GM19395 (cell line): ENCODE results near the gene LGMN.
"Not testable (repeated sequence)": the region's sequence is repeated elsewhere in the genome, so short reads cannot be mapped to it uniquely, and the experiment has no call there.

Experiments
- ATAC-seq: cut with Tn5 transposase; IDR thresholded peaks from one replicate; pipeline ENCODE4 v1.9.1; 2021; ENCODE audit warnings: mild to moderate bottlenecking, moderate library complexity; ENCODE audit not compliant: unreplicated experiment

Gene LGMN

GRCh38 chr14:92763666-92764631 is 15.5 kb upstream of the LGMN start:
- ATAC-seq: not testable (repeated sequence)

GRCh38 chr14:92760524-92760805 is 12.0 kb upstream of the LGMN start:
- ATAC-seq: no peak

GRCh38 chr14:92759679-92760523 is 11.5 kb upstream of the LGMN start:
- no peak for ATAC-seq

GRCh38 chr14:92759300-92759678 is 10.9 kb upstream of the LGMN start:
- ATAC-seq: no peak

GRCh38 chr14:92756446-92756845 is 8.0 kb upstream of the LGMN start:
- ATAC-seq: no peak

GRCh38 chr14:92755495-92755894 is 7.1 kb upstream of the LGMN start:
- no peak for ATAC-seq

GRCh38 chr14:92754966-92755365 is 6.5 kb upstream of the LGMN start:
- no peak for ATAC-seq

- no peak for ATAC-seq
These were observed 4.8 kb upstream of the LGMN start for GRCh38 chr14:92753250-92753649.

GRCh38 chr14:92751819-92752218 is 3.4 kb upstream of the LGMN start:
- no peak for ATAC-seq

- ATAC-seq: peak; percentile 37
These were observed 2.6 kb upstream of the LGMN start for GRCh38 chr14:92750994-92751400.

- ATAC-seq: not testable (repeated sequence)
These were observed 1.8 kb upstream of the LGMN start for GRCh38 chr14:92750222-92750728.

GRCh38 chr14:92747701-92748258 is 647 bp downstream of the LGMN start:
- no peak for ATAC-seq

GRCh38 chr14:92744198-92744597 is 4.2 kb downstream of the LGMN start:
- no peak for ATAC-seq

GRCh38 chr14:92740440-92740839 is 8.0 kb downstream of the LGMN start:
- ATAC-seq: no peak

- no peak for ATAC-seq
These were observed 10.7 kb downstream of the LGMN start for GRCh38 chr14:92737619-92738188.

GRCh38 chr14:92737206-92737605 is 11.2 kb downstream of the LGMN start:
- no peak for ATAC-seq

GRCh38 chr14:92735344-92735743 is 13.1 kb downstream of the LGMN start:
- ATAC-seq: no peak

- ATAC-seq: no peak
These were observed 13.8 kb downstream of the LGMN start for GRCh38 chr14:92734618-92735017.

GRCh38 chr14:92733007-92733406 is 15.4 kb downstream of the LGMN start:
- ATAC-seq: no peak

GRCh38 chr14:92731622-92732115 is 16.8 kb downstream of the LGMN start:
- no peak for ATAC-seq
